HL-60 (cell line): ENCODE results near the gene BAIAP2L1.

Experiments
- POLR2AphosphoS5 ChIP-seq: IDR thresholded peaks from 2 replicates; pipeline ENCODE4 v1.6.1; 2012; ENCODE audit warnings: low read depth
- TF ChIP-seq, protein P1 (sequence below): IDR thresholded peaks from one replicate; pipeline ENCODE4 v1.5.1; 2011; ENCODE audit warnings: low read length, control low read depth, inconsistent platforms; ENCODE audit not compliant: insufficient read depth

GRCh38 chr7:98282703-98283102, 118.2 kb downstream of the BAIAP2L1 start:
- no peak; the same call in 1 of the 2 replicates for TF ChIP-seq POLR2AphosphoS5
- TF ChIP-seq, protein P1, sequence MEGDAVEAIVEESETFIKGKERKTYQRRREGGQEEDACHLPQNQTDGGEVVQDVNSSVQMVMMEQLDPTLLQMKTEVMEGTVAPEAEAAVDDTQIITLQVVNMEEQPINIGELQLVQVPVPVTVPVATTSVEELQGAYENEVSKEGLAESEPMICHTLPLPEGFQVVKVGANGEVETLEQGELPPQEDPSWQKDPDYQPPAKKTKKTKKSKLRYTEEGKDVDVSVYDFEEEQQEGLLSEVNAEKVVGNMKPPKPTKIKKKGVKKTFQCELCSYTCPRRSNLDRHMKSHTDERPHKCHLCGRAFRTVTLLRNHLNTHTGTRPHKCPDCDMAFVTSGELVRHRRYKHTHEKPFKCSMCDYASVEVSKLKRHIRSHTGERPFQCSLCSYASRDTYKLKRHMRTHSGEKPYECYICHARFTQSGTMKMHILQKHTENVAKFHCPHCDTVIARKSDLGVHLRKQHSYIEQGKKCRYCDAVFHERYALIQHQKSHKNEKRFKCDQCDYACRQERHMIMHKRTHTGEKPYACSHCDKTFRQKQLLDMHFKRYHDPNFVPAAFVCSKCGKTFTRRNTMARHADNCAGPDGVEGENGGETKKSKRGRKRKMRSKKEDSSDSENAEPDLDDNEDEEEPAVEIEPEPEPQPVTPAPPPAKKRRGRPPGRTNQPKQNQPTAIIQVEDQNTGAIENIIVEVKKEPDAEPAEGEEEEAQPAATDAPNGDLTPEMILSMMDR, result no peak
